ENCODE data around the gene MRPL54.

The MRPL54 gene

GRCh38 chr19:3803114-3803888 is 40.8 kb downstream of the MRPL54 start:
- TF ChIP-seq EZH2phosphoT487 (IDR thresholded peaks at IDR 0.05; ENCODE audit: low read depth) (no peak), CTCF (IDR thresholded peaks at IDR 0.05; ENCODE audit: low read depth, low read length) (no peak)
- H3K9ac ChIP-seq (ENCODE audit: low read length), result no peak overlapping the region
- no peak overlapping the region for H2AFZ ChIP-seq (ENCODE audit: low read depth, low read length)
- no peaks in the 10 kb centered on the region; the same call in 1 of the 2 replicates for H3K9me3 ChIP-seq (ENCODE audit: insufficient read depth, low read length)
- no peaks in the 10 kb centered on the region for H4K20me1 ChIP-seq (ENCODE audit: insufficient read depth, low read length)
- H3K27me3 ChIP-seq (ENCODE audit: low read depth, low read length), result no peaks in the 10 kb centered on the region
- H3K36me3 ChIP-seq (replicated peaks; ENCODE audit: low read depth, low read length), result no peaks in the 10 kb centered on the region
- no peaks in the 10 kb centered on the region for H3K4me1 ChIP-seq (ENCODE audit: low read length)
- H3K4me2 ChIP-seq (ENCODE audit: low read length), result no peak overlapping the region
- H3K27ac ChIP-seq (ENCODE audit: low read length), result no peak overlapping the region
- no peaks in the 10 kb centered on the region for H3K79me2 ChIP-seq (ENCODE audit: low read length)
- H3K4me3 ChIP-seq (ENCODE audit: low read length), result no peak overlapping the region

GRCh38 chr19:3803986-3804385 is 41.5 kb downstream of the MRPL54 start:
- Histone ChIP-seq H3K4me2 (ENCODE audit: low read length) (no peak overlapping the region), H3K36me3 (replicated peaks; ENCODE audit: low read depth, low read length) (no peaks in the 10 kb centered on the region), H3K27me3 (ENCODE audit: low read depth, low read length) (no peaks in the 10 kb centered on the region), H3K4me1 (ENCODE audit: low read length) (no peaks in the 10 kb centered on the region), H3K4me3 (ENCODE audit: low read length) (no peak overlapping the region), H3K9me3 (ENCODE audit: insufficient read depth, low read length) (no peaks in the 10 kb centered on the region; the same call in 1 of the 2 replicates), H3K9ac (ENCODE audit: low read length) (no peak overlapping the region), H3K79me2 (ENCODE audit: low read length) (no peaks in the 10 kb centered on the region), H3K27ac (ENCODE audit: low read length) (no peak overlapping the region), H4K20me1 (ENCODE audit: insufficient read depth, low read length) (no peaks in the 10 kb centered on the region), H2AFZ (ENCODE audit: low read depth, low read length) (no peak overlapping the region)
- TF ChIP-seq CTCF (IDR thresholded peaks at IDR 0.05; ENCODE audit: low read depth, low read length) (no peak), EZH2phosphoT487 (IDR thresholded peaks at IDR 0.05; ENCODE audit: low read depth) (no peak)

- no peak overlapping the region for H3K27ac ChIP-seq (ENCODE audit: low read length)
- H3K79me2 ChIP-seq (ENCODE audit: low read length), result no peaks in the 10 kb centered on the region
- H3K4me1 ChIP-seq (ENCODE audit: low read length), result 0 out of 2 replicates have a peak, but pooled peaks cover 2% of the 10 kb centered on the region
- no peaks in the 10 kb centered on the region for H3K27me3 ChIP-seq (ENCODE audit: low read depth, low read length)
- no peaks in the 10 kb centered on the region for H4K20me1 ChIP-seq (ENCODE audit: insufficient read depth, low read length)
- H3K4me2 ChIP-seq (ENCODE audit: low read length), result no peak overlapping the region
- no peak overlapping the region for H3K9ac ChIP-seq (ENCODE audit: low read length)
- no peaks in the 10 kb centered on the region for H3K36me3 ChIP-seq (replicated peaks; ENCODE audit: low read depth, low read length)
- TF ChIP-seq EZH2phosphoT487 (IDR thresholded peaks at IDR 0.05; ENCODE audit: low read depth) (no peak), CTCF (IDR thresholded peaks at IDR 0.05; ENCODE audit: low read depth, low read length) (no peak)
- H3K4me3 ChIP-seq (ENCODE audit: low read length), result no peak overlapping the region
- H2AFZ ChIP-seq (ENCODE audit: low read depth, low read length), result no peak overlapping the region
- H3K9me3 ChIP-seq (ENCODE audit: insufficient read depth, low read length), result no peaks in the 10 kb centered on the region; the same call in 1 of the 2 replicates
Measured at GRCh38 chr19:3804429-3804828, 41.9 kb downstream of the MRPL54 start.

GRCh38 chr19:3805859-3806258 is 43.4 kb downstream of the MRPL54 start:
- no peaks in the 10 kb centered on the region for H3K27me3 ChIP-seq (ENCODE audit: low read depth, low read length)
- peaks cover 16% of the 10 kb centered on the region for H3K4me1 ChIP-seq (ENCODE audit: low read length)
- TF ChIP-seq EZH2phosphoT487 (IDR thresholded peaks at IDR 0.05; ENCODE audit: low read depth) (no peak), CTCF (IDR thresholded peaks at IDR 0.05; ENCODE audit: low read depth, low read length) (no peak)
- no peaks in the 10 kb centered on the region for H3K79me2 ChIP-seq (ENCODE audit: low read length)
- H4K20me1 ChIP-seq (ENCODE audit: insufficient read depth, low read length), result no peaks in the 10 kb centered on the region
- H2AFZ ChIP-seq (ENCODE audit: low read depth, low read length), result no peak overlapping the region
- H3K9me3 ChIP-seq (ENCODE audit: insufficient read depth, low read length), result no peaks in the 10 kb centered on the region; the same call in 1 of the 2 replicates
- H3K27ac ChIP-seq (ENCODE audit: low read length), result no peak overlapping the region
- H3K9ac ChIP-seq (ENCODE audit: low read length), result no peak overlapping the region
- H3K4me2 ChIP-seq (ENCODE audit: low read length), result no peak overlapping the region
- no peaks in the 10 kb centered on the region for H3K36me3 ChIP-seq (replicated peaks; ENCODE audit: low read depth, low read length)
- no peak overlapping the region for H3K4me3 ChIP-seq (ENCODE audit: low read length)
